AG04449 (cell line): ENCODE data around the gene CFAP74.
A peak's percentile ranks its signal among the peaks of the same experiment; 100 is the strongest.

ENCODE experiments used
- CTCF ChIA-PET: fragments of 350-600 bp; formaldehyde crosslinking; extraction: SDS; loops from one replicate; lab custom pipeline; 2021; ENCODE audit warnings: antibody characterized with exemption; lab: Yijun Ruan, JAX
- POLR2A ChIA-PET: fragments of 400-600, 350-600 bp; formaldehyde crosslinking; extraction: SDS; loops from one replicate; lab custom pipeline; 2020; ENCODE audit warnings: antibody characterized with exemption, inconsistent platforms; lab: Yijun Ruan, JAX
- DNase-seq: peaks from one replicate; pipeline ENCODE4 v3.0.0-alpha.2; 2010; ENCODE audit warnings: low read depth, low spot score
- H3K4me3 ChIP-seq: 2 replicates; pipeline ENCODE4 v1.5.1; 2011; ENCODE audit warnings: low read depth, mild to moderate bottlenecking, control low read depth, low read length
- TF ChIP-seq, protein P1 (sequence below): IDR thresholded peaks from one replicate; pipeline ENCODE4 v1.5.1; 2011; ENCODE audit warnings: mild to moderate bottlenecking, moderate library complexity, low read length, control low read depth, inconsistent platforms; ENCODE audit not compliant: insufficient read depth; ENCODE audit errors: missing control alignments

Gene CFAP74

DNA sequence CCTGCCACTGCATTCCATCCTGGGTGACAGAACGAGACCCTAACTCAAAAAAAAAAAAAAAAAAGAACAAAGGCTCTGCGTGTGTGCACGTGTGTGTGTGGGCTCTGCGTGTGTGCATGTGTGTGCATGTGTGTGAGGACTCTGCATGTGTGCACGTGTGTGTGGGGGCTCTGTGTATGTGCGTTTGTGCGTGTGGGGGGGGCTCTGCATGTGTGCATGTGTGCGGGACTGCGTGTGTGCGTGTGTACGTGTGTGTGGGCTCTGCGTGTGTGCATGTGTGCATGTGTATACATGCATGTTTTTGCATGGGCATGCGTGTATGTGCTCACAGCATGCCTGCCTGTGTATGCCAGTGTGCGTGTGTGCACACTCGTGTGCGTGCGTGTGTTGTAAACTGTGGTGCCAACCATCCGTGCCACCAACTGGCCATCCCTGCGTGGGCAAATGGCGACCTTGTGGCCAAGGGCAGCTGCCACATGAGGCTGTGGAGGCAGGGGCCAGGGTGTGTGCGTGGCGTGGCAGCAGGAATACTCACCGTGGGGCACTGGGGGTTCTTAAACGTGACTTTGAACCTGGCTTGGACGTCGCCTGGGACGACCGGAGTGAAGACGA is 57.7 kb downstream of the CFAP74 start:
- CTCF ChIA-PET = interaction anchor here (1.6 to 2.4 kb wide), 3 partner anchors 15 to 229 kb away, joined by 3 to 9 read pairs (median 9); no protein-coding TSS in a partner anchor
- no peak overlapping the region for H3K4me3 ChIP-seq
- DNase-seq = no peak
- TF ChIP-seq, protein P1, sequence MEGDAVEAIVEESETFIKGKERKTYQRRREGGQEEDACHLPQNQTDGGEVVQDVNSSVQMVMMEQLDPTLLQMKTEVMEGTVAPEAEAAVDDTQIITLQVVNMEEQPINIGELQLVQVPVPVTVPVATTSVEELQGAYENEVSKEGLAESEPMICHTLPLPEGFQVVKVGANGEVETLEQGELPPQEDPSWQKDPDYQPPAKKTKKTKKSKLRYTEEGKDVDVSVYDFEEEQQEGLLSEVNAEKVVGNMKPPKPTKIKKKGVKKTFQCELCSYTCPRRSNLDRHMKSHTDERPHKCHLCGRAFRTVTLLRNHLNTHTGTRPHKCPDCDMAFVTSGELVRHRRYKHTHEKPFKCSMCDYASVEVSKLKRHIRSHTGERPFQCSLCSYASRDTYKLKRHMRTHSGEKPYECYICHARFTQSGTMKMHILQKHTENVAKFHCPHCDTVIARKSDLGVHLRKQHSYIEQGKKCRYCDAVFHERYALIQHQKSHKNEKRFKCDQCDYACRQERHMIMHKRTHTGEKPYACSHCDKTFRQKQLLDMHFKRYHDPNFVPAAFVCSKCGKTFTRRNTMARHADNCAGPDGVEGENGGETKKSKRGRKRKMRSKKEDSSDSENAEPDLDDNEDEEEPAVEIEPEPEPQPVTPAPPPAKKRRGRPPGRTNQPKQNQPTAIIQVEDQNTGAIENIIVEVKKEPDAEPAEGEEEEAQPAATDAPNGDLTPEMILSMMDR = no peak
- POLR2A ChIA-PET = no interaction called here

DNA sequence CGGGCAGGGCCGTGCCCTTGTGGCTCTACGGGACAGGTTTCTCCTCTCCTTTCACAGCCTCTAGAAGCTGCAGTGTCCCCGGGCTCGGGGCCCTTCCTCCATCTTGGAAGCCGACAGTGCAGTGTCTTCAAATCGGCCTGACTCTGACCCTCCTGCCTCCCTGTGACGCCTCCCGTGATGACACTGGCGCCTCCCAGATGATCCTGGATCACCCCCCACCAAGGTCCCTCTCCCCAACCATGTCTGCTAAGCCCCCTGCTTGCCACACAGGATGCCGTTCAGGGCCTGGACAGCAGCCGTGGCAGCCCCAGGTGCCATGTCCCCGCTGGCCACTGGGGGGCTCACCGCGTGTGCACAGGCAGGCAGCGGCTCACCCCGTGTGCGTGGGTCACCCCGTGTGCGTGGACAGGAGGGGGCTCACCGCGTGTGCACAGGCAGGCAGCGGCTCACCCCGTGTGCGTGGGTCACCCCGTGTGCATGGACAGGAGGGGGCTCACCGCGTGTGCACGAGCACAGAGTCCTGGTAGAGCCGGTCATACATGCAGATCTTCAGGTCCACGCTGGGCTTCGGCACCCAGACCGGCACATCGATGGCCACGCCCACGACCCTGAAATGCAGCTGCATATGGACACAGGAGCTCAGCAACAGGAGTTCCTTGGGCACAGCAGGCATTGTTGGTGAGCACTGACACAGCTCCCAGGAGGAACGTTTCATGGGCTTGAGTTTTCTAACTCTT is 59.6 kb downstream of the CFAP74 start:
- no peak for DNase-seq
- TF ChIP-seq, protein P1 = peak; percentile 89
- H3K4me3 ChIP-seq = no peak overlapping the region
- ChIA-PET CTCF (interaction anchor here (0.6 to 3.8 kb wide), 14 partner anchors 9 to 230 kb away, joined by 3 to 36 read pairs (median 4); no protein-coding TSS in a partner anchor), POLR2A (no interaction called here)

DNA sequence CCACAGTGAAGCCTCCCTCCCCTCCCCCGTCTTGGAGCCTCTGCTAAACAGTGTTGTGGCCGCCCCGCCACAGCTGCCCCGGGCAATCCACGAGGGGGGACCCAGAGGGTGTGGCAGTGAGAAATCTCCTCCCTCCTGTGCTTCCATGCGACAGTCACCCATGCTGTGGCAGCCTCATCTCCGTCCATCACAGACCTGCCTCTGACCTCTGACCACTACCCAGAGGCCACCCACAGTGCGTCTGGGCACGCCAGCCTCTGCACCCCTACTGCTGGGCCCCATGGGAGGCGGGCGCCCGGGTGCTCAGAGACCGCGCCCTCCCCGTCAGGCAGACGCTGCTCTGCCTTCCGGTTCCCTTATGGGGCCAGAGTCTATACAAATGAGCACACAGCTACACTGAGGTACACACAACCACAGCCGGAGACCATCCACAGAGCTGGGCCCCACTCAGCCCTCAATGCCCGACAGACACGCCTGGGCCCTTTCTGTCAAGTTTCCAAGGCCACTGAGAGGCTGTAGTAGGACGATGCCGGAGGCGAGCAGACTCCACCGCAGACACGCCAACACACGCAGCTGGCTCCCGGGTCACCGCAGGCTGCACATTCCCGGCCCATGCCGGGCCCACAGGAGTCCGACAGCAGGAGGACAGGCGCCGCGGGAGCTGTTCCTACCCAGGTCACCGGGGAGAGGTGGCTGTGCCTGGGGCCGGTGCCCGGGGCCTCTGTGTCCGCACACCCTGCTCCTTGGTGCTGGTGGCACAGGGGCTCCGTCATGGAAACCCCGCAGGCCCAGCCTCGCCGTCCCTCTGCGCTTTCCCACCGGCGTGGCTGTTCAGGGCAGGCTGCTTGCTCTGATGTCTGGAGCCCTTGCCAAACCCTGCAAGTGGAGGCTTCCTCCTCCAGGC is 60.6 kb downstream of the CFAP74 start:
- no peak for DNase-seq
- ChIA-PET POLR2A (no interaction called here), CTCF (interaction anchor here (0.8 to 3.8 kb wide), 6 partner anchors 10 to 231 kb away, joined by 3 to 36 read pairs (median 9); no protein-coding TSS in a partner anchor)
- TF ChIP-seq, protein P1 = no peak
- no peak overlapping the region for H3K4me3 ChIP-seq

DNA sequence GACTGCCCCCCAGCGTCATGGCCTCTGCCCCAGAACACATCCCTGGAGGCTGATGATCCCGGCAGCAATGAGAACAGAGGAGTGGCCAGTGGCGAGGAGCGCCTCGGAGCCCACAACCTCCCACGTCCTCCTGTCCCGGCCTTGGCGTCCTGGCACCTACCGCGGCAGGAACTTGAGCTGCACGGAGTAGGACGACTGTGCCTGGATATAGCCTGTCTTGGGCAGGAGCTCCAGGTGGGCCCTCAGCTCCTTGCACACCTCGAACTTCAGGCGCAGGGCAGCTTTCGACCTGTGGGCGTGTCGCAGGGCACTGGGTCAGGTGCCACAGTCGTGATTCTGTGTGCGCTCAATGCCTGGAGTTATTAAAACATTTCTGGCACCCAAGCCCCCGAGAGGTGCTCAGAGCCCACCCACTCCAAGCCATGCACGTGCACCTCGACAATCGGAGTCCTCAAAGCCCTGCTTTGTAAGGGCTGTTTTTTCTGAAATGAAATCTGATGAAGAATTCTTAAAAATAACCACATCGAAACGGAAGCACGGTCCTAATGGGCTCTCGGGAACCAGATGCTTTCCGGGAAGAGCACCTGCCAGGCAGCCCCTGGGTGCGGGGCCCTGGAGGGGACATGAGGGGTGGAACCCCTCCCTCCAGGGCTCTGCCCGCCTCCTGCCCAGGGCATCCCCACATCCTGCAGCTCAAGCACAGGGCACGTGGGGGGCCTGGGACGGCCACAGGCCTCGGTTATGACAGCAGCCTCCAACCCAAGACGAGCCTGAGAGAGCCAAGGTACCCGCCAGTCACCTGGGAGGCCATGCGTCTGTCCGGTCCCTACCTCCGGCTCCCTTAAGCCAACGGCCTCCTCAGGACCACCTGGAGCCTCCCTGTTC is 61.5 kb downstream of the CFAP74 start:
- CTCF ChIA-PET = interaction anchor here (1.3 to 3.8 kb wide), 5 partner anchors 10 to 197 kb away, joined by 4 to 36 read pairs (median 5); no protein-coding TSS in a partner anchor
- no peak overlapping the region for H3K4me3 ChIP-seq
- POLR2A ChIA-PET = no interaction called here

DNA sequence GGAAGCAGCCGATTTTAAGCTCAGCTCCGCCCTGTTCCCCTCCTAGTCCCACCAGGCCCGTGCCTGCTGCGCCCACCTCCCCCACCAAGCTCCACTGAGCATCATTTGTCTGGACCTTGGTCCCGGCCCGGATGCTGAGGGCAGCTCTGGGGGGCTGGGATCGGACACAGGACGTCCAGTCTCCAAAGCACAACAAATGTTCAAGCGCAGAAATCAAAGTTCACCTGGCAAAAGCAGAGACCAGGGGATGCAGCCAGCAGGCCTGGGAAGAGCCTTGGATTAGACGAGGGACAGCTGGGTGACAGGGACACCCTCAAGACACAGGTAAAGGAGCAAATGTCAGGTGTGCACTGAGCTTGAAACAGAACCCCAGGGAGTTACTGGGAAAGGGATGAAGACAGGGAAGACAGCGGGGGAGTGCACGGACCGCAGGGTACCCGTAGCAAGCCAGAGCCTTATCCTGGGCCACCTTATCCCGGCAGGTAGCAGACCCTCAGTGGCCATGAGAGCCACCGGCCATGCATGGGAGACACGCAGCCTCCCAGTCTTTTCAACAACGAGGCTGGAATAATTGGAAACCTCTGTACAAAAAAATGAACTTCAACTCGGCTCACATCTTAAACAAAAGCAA is 62.3 kb downstream of the CFAP74 start:
- CTCF ChIA-PET = interaction anchor here (0.7 to 2.2 kb wide), 6 partner anchors 8 to 198 kb away, joined by 3 to 5 read pairs (median 4); no protein-coding TSS in a partner anchor
- POLR2A ChIA-PET = no interaction called here
- TF ChIP-seq, protein P1 = no peak
- no peak overlapping the region for H3K4me3 ChIP-seq
- no peak for DNase-seq

More for the DNA sequence above, 61.5 kb downstream of the CFAP74 start:
- TF ChIP-seq, protein P1 = no peak
- DNase-seq = no peak
